ENCODE measurements around the gene SH3RF3.

The SH3RF3 gene

GRCh38 chr2:109411640-109412325 lies 282.8 kb downstream of the SH3RF3 start:
- no peaks in the 10 kb centered on the region for H3K9me3 ChIP-seq (ENCODE audit: control insufficient read depth, low read length)
- H3K9ac ChIP-seq (ENCODE audit: low read length) = no peak overlapping the region
- H3K27ac ChIP-seq (ENCODE audit: low read length, poor library complexity, severe bottlenecking) = peak overlapping the region; percentile 52
- no peak overlapping the region for H3K4ac ChIP-seq (ENCODE audit: low read depth in 1 of 2, low read length in 2 of 2)
- H3K23ac ChIP-seq (ENCODE audit: low read length in 2 of 2) = no peak overlapping the region
- 93% methylated on average over 16 of the region's 19 CpGs for WGBS
- H3K18ac ChIP-seq (ENCODE audit: low read depth in 1 of 2, low read length in 2 of 2) = no peak overlapping the region
- H2BK15ac ChIP-seq (ENCODE audit: low read depth, poor library complexity, severe bottlenecking) = no peak overlapping the region
- no peak overlapping the region for H3K4me3 ChIP-seq (ENCODE audit: insufficient read depth in 1 of 2, low read depth in 1 of 2, low read length in 2 of 2)
- H3K4me2 ChIP-seq (ENCODE audit: low read length, poor library complexity, severe bottlenecking) = no peak overlapping the region
- no peak overlapping the region for H3K14ac ChIP-seq (ENCODE audit: low read length in 2 of 2)
- no peaks in the 10 kb centered on the region for H3K27me3 ChIP-seq (ENCODE audit: control insufficient read depth in 1 of 2, insufficient read depth in 1 of 2, low read length in 2 of 2)
- no peak overlapping the region for H2BK5ac ChIP-seq (ENCODE audit: low read depth, low read length, poor library complexity, severe bottlenecking)
- no peak overlapping the region for H2AFZ ChIP-seq (ENCODE audit: low read depth, low read length)
- H4K8ac ChIP-seq (ENCODE audit: low read length) = no peak overlapping the region
- no peak for DNase-seq
- no peak overlapping the region for H2BK12ac ChIP-seq (ENCODE audit: low read length in 2 of 2)
- peak overlapping the region; percentile 60 for H4K91ac ChIP-seq (ENCODE audit: low read length)
- H3K79me1 ChIP-seq (replicated peaks; ENCODE audit: low read length, poor library complexity, severe bottlenecking) = no peaks in the 10 kb centered on the region
- H3K36me3 ChIP-seq (ENCODE audit: control insufficient read depth in 1 of 2, insufficient read depth in 2 of 2, low read depth in 1 of 2, low read length in 2 of 2) = peaks cover 4 to 7% of the 10 kb centered on the region in 2 experiments
- no peak overlapping the region for H2BK120ac ChIP-seq (ENCODE audit: low read depth, low read length)
- peak overlapping the region; percentile 93 for H2AK5ac ChIP-seq (ENCODE audit: low read length, severe bottlenecking)
- H3K4me1 ChIP-seq (ENCODE audit: control insufficient read depth, insufficient read depth, low read depth, low read length) = peaks cover 34% of the 10 kb centered on the region

GRCh38 chr2:109415581-109416013 lies 286.6 kb downstream of the SH3RF3 start:
- 65% methylated on average over 7 of the region's 7 CpGs for WGBS
- H2AFZ ChIP-seq (ENCODE audit: low read depth, low read length) = no peak overlapping the region
- no peak overlapping the region for H2BK120ac ChIP-seq (ENCODE audit: low read depth, low read length)
- no peak overlapping the region for H2BK12ac ChIP-seq (ENCODE audit: low read length in 2 of 2)
- peaks cover 4 to 11% of the 10 kb centered on the region in 2 experiments for H3K36me3 ChIP-seq (ENCODE audit: control insufficient read depth in 1 of 2, insufficient read depth in 2 of 2, low read depth in 1 of 2, low read length in 2 of 2)
- H3K9me3 ChIP-seq (ENCODE audit: control insufficient read depth, low read length) = no peaks in the 10 kb centered on the region
- H2BK15ac ChIP-seq (ENCODE audit: low read depth, poor library complexity, severe bottlenecking) = no peak overlapping the region
- no peak overlapping the region for H3K23ac ChIP-seq (ENCODE audit: low read length in 2 of 2)
- peak overlapping the region in 1 of 2 experiments; percentile 37 for H3K18ac ChIP-seq (ENCODE audit: low read depth in 1 of 2, low read length in 2 of 2)
- peaks cover 25% of the 10 kb centered on the region for H3K4me1 ChIP-seq (ENCODE audit: control insufficient read depth, insufficient read depth, low read depth, low read length)
- no peak overlapping the region for H3K9ac ChIP-seq (ENCODE audit: low read length)
- no peaks in the 10 kb centered on the region for H3K27me3 ChIP-seq (ENCODE audit: control insufficient read depth in 1 of 2, insufficient read depth in 1 of 2, low read length in 2 of 2)
- H3K4me2 ChIP-seq (ENCODE audit: low read length, poor library complexity, severe bottlenecking) = no peak overlapping the region
- no peak overlapping the region for H4K91ac ChIP-seq (ENCODE audit: low read length)
- no peak for DNase-seq
- H3K79me1 ChIP-seq (replicated peaks; ENCODE audit: low read length, poor library complexity, severe bottlenecking) = no peaks in the 10 kb centered on the region
- no peak overlapping the region for H2BK5ac ChIP-seq (ENCODE audit: low read depth, low read length, poor library complexity, severe bottlenecking)
- no peak overlapping the region for H4K8ac ChIP-seq (ENCODE audit: low read length)
- no peak overlapping the region for H2AK5ac ChIP-seq (ENCODE audit: low read length, severe bottlenecking)
- no peak overlapping the region for H3K4me3 ChIP-seq (ENCODE audit: insufficient read depth in 1 of 2, low read depth in 1 of 2, low read length in 2 of 2)
- H3K14ac ChIP-seq (ENCODE audit: low read length in 2 of 2) = no peak overlapping the region
- H3K4ac ChIP-seq (ENCODE audit: low read depth in 1 of 2, low read length in 2 of 2) = no peak overlapping the region
- H3K27ac ChIP-seq (ENCODE audit: low read length, poor library complexity, severe bottlenecking) = no peak overlapping the region

- Histone ChIP-seq H2AK5ac (ENCODE audit: low read length, severe bottlenecking) (no peak overlapping the region), H2BK120ac (ENCODE audit: low read depth, low read length) (no peak overlapping the region), H3K36me3 (ENCODE audit: control insufficient read depth in 1 of 2, insufficient read depth in 2 of 2, low read depth in 1 of 2, low read length in 2 of 2) (peaks cover 6 to 19% of the 10 kb centered on the region in 2 experiments), H3K27ac (ENCODE audit: low read length, poor library complexity, severe bottlenecking) (no peak overlapping the region), H3K4me2 (ENCODE audit: low read length, poor library complexity, severe bottlenecking) (no peak overlapping the region), H3K4me3 (ENCODE audit: insufficient read depth in 1 of 2, low read depth in 1 of 2, low read length in 2 of 2) (no peak overlapping the region), H3K18ac (ENCODE audit: low read depth in 1 of 2, low read length in 2 of 2) (peak overlapping the region in 1 of 2 experiments; percentile 28), H3K9ac (ENCODE audit: low read length) (no peak overlapping the region), H3K23ac (ENCODE audit: low read length in 2 of 2) (no peak overlapping the region), H3K79me1 (replicated peaks; ENCODE audit: low read length, poor library complexity, severe bottlenecking) (no peaks in the 10 kb centered on the region), H3K4ac (ENCODE audit: low read depth in 1 of 2, low read length in 2 of 2) (no peak overlapping the region), H3K4me1 (ENCODE audit: control insufficient read depth, insufficient read depth, low read depth, low read length) (peaks cover 10% of the 10 kb centered on the region), H2BK12ac (ENCODE audit: low read length in 2 of 2) (peak overlapping the region in 1 of 2 experiments; percentile 32), H3K27me3 (ENCODE audit: control insufficient read depth in 1 of 2, insufficient read depth in 1 of 2, low read length in 2 of 2) (no peaks in the 10 kb centered on the region), H2AFZ (ENCODE audit: low read depth, low read length) (no peak overlapping the region), H2BK15ac (ENCODE audit: low read depth, poor library complexity, severe bottlenecking) (peak overlapping the region; percentile 7), H2BK5ac (ENCODE audit: low read depth, low read length, poor library complexity, severe bottlenecking) (no peak overlapping the region), H4K8ac (ENCODE audit: low read length) (no peak overlapping the region), H4K91ac (ENCODE audit: low read length) (no peak overlapping the region), H3K14ac (ENCODE audit: low read length in 2 of 2) (peak overlapping the region in 1 of 2 experiments; percentile 69), H3K9me3 (ENCODE audit: control insufficient read depth, low read length) (no peaks in the 10 kb centered on the region)
- WGBS = 92% methylated on average over 10 of the region's 10 CpGs
- no peak for DNase-seq
These were observed 288.8 kb downstream of the SH3RF3 start for GRCh38 chr2:109417701-109418335.

- no peak overlapping the region for H2AFZ ChIP-seq (ENCODE audit: low read depth, low read length)
- no peak overlapping the region for H2BK5ac ChIP-seq (ENCODE audit: low read depth, low read length, poor library complexity, severe bottlenecking)
- H3K4me3 ChIP-seq (ENCODE audit: insufficient read depth in 1 of 2, low read depth in 1 of 2, low read length in 2 of 2) = no peak overlapping the region
- H3K9me3 ChIP-seq (ENCODE audit: control insufficient read depth, low read length) = no peaks in the 10 kb centered on the region
- H3K27ac ChIP-seq (ENCODE audit: low read length, poor library complexity, severe bottlenecking) = no peak overlapping the region
- no peak overlapping the region for H3K9ac ChIP-seq (ENCODE audit: low read length)
- no peak overlapping the region for H4K8ac ChIP-seq (ENCODE audit: low read length)
- no peak overlapping the region for H2AK5ac ChIP-seq (ENCODE audit: low read length, severe bottlenecking)
- no peak overlapping the region for H3K23ac ChIP-seq (ENCODE audit: low read length in 2 of 2)
- no peak overlapping the region for H3K4ac ChIP-seq (ENCODE audit: low read depth in 1 of 2, low read length in 2 of 2)
- 98% methylated on average over 6 of the region's 7 CpGs for WGBS
- peaks cover 13 to 27% of the 10 kb centered on the region in 2 experiments for H3K36me3 ChIP-seq (ENCODE audit: control insufficient read depth in 1 of 2, insufficient read depth in 2 of 2, low read depth in 1 of 2, low read length in 2 of 2)
- peaks cover 10% of the 10 kb centered on the region for H3K4me1 ChIP-seq (ENCODE audit: control insufficient read depth, insufficient read depth, low read depth, low read length)
- H4K91ac ChIP-seq (ENCODE audit: low read length) = no peak overlapping the region
- no peak overlapping the region for H2BK12ac ChIP-seq (ENCODE audit: low read length in 2 of 2)
- no peak overlapping the region for H2BK120ac ChIP-seq (ENCODE audit: low read depth, low read length)
- H3K79me1 ChIP-seq (replicated peaks; ENCODE audit: low read length, poor library complexity, severe bottlenecking) = no peaks in the 10 kb centered on the region
- no peak for DNase-seq
- no peak overlapping the region for H3K4me2 ChIP-seq (ENCODE audit: low read length, poor library complexity, severe bottlenecking)
- H3K27me3 ChIP-seq (ENCODE audit: control insufficient read depth in 1 of 2, insufficient read depth in 1 of 2, low read length in 2 of 2) = no peaks in the 10 kb centered on the region
- peak overlapping the region in 1 of 2 experiments; percentile 28 for H3K18ac ChIP-seq (ENCODE audit: low read depth in 1 of 2, low read length in 2 of 2)
- H2BK15ac ChIP-seq (ENCODE audit: low read depth, poor library complexity, severe bottlenecking) = no peak overlapping the region
- H3K14ac ChIP-seq (ENCODE audit: low read length in 2 of 2) = no peak overlapping the region
These were observed 289.7 kb downstream of the SH3RF3 start for GRCh38 chr2:109418716-109419115.

Measured in mesenchymal stem cell (in vitro differentiated cells and primary cell).